DND-41 (cell line): ENCODE measurements around the gene ZC3H7A.

Experiments used
- ATAC-seq: fragments of 200-7000 bp; cut with Tn5 transposase; 3 replicates; pipeline ENCODE4 v1.9.1; 2021; ENCODE audit warnings: low read depth; ENCODE audit not compliant: insufficient read depth
- DNase-seq: peaks from one replicate; pipeline ENCODE4 v3.0.0-alpha.2; 2020
- H2AFZ ChIP-seq: 2 replicates; pipeline ENCODE4 v1.6.0; 2012; ENCODE audit warnings: low read depth, low read length
- H3K27ac ChIP-seq: 2 replicates; pipeline ENCODE4 v1.5.1; 2012; ENCODE audit warnings: low read length, inconsistent platforms
- H3K27me3 ChIP-seq: fragments of 200-600 bp; sonication (generic); 2 replicates; pipeline ENCODE4 v1.6.0; 2012; ENCODE audit warnings: low read length, mild to moderate bottlenecking, inconsistent platforms; ENCODE audit not compliant: insufficient read depth, poor library complexity
- H3K36me3 ChIP-seq: 2 replicates; pipeline ENCODE4 v1.5.1; 2012; ENCODE audit warnings: low read length, inconsistent platforms; ENCODE audit not compliant: insufficient read depth
- H3K4me1 ChIP-seq: 2 replicates; pipeline ENCODE4 v1.5.1; 2012; ENCODE audit warnings: mild to moderate bottlenecking, low read length; ENCODE audit not compliant: insufficient read depth
- H3K4me2 ChIP-seq: 2 replicates; pipeline ENCODE4 v1.6.0; 2012; ENCODE audit warnings: mild to moderate bottlenecking, moderate library complexity, low read length, inconsistent platforms; ENCODE audit not compliant: insufficient read depth
- H3K4me3 ChIP-seq, 2 experiments: fragments of 200-600 bp in 1 of 2; shearing (Covaris generic) in 1 of 2; 2 replicates each; pipeline ENCODE4 v1.5.1; 2012 to 2016; ENCODE audit warnings: inconsistent platforms in 2 of 2, low read length in 2 of 2, mild to moderate bottlenecking in 2 of 2, low read depth in 1 of 2, moderate library complexity in 1 of 2
- H3K79me2 ChIP-seq: 2 replicates; pipeline ENCODE4 v1.6.0; 2012; ENCODE audit warnings: low read length, inconsistent platforms; ENCODE audit not compliant: insufficient read depth
- H3K9ac ChIP-seq: 2 replicates; pipeline ENCODE4 v1.6.0; 2012; ENCODE audit warnings: low read depth, mild to moderate bottlenecking, inconsistent platforms, low read length, moderate library complexity
- H3K9me3 ChIP-seq: 2 replicates; pipeline ENCODE4 v1.5.1; 2012; ENCODE audit warnings: low read length, moderate library complexity, mild to moderate bottlenecking, inconsistent platforms; ENCODE audit not compliant: insufficient read depth, severe bottlenecking
- H4K20me1 ChIP-seq: 2 replicates; pipeline ENCODE4 v1.6.0; 2012; ENCODE audit warnings: low read length; ENCODE audit not compliant: insufficient read depth
- EZH2 ChIP-seq: IDR thresholded peaks from 3 replicates; pipeline ENCODE4 v1.6.1; 2012; ENCODE audit warnings: borderline replicate concordance, low read depth, mild to moderate bottlenecking, moderate library complexity, low read length, inconsistent platforms; ENCODE audit not compliant: severe bottlenecking
- TF ChIP-seq, protein P1 (sequence below): IDR thresholded peaks from 2 replicates; pipeline ENCODE4 v1.5.1; 2012; ENCODE audit warnings: borderline replicate concordance, low read length, moderate library complexity, mild to moderate bottlenecking; ENCODE audit not compliant: poor library complexity, severe bottlenecking; ENCODE audit errors: extremely low read depth

ZC3H7A gene

DNA sequence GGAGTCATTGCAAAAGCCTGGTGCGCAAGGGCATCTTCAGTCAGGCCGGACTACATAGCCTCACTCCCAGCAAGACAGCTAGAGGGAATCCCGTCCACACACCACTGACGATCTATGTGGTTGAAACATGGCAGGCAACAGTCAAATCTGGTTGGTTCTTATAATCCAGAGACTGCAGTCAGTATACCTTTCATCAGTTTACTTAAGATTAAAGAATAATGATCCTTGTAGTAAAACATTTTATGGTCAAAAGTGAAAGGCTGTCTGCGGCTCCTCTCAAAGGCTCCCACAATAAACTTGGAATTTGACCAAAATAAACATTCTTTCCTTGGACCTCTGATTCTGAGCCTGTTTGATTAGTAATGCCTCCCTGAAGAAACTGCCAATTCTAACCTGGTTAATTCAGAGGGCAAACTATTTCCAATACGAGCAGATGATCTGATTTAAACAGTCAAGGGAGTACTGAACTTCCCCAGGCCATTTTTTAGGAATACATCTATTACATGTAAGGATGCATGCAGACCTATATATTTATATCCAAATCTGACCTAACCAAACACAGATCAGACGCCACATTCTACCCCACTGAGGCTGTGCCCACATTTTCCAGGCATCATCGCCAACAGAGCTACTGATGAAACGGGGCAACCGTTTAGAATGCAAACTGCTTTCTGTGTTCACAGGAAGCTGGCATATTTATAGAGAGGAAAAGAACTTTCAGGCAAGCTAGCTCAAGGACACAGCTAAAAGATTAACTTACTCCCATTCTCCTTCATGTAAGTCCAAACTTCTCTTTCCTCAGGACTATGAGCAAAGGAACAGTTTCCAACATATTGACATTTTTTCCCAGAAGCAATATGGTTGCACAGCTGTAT is 39.1 kb downstream of the ZC3H7A start:
- Histone ChIP-seq H2AFZ (no peak overlapping the region), H3K27me3 (no peaks in the 10 kb centered on the region), H3K4me2 (no peak overlapping the region), H3K79me2 (no peaks in the 10 kb centered on the region), H3K36me3 (peaks cover 95% of the 10 kb centered on the region), H3K4me3 (no peak overlapping the region), H3K27ac (no peak overlapping the region), H3K9me3 (no peaks in the 10 kb centered on the region), H3K9ac (no peak overlapping the region), H3K4me1 (no peaks in the 10 kb centered on the region), H4K20me1 (no peaks in the 10 kb centered on the region)
- DNase-seq = no peak
- no peak for ATAC-seq
- no peak for TF ChIP-seq EZH2
- TF ChIP-seq, protein P1, sequence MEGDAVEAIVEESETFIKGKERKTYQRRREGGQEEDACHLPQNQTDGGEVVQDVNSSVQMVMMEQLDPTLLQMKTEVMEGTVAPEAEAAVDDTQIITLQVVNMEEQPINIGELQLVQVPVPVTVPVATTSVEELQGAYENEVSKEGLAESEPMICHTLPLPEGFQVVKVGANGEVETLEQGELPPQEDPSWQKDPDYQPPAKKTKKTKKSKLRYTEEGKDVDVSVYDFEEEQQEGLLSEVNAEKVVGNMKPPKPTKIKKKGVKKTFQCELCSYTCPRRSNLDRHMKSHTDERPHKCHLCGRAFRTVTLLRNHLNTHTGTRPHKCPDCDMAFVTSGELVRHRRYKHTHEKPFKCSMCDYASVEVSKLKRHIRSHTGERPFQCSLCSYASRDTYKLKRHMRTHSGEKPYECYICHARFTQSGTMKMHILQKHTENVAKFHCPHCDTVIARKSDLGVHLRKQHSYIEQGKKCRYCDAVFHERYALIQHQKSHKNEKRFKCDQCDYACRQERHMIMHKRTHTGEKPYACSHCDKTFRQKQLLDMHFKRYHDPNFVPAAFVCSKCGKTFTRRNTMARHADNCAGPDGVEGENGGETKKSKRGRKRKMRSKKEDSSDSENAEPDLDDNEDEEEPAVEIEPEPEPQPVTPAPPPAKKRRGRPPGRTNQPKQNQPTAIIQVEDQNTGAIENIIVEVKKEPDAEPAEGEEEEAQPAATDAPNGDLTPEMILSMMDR = no peak

DNA sequence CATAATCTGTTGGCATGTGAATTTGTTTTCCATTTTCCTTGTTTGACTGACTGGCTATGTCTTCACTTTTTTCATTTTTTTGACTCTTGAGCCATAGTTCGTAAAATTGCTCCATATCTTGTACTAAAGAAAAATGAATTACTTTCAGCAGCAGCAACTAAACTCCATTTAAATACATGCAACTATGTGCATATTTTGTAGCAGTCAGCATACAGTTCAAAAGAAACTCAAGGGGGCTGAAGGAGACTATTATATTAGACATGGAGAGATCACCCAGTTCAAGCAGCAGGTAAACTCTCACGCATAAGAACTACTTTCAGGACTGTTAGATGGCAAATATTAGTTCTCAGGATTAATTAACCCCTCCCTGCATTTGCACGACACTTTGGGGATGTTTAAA is 40.8 kb downstream of the ZC3H7A start:
- H3K27ac ChIP-seq = no peak overlapping the region
- no peak overlapping the region for H3K4me3 ChIP-seq
- no peaks in the 10 kb centered on the region for H3K27me3 ChIP-seq
- no peaks in the 10 kb centered on the region for H4K20me1 ChIP-seq
- H3K9me3 ChIP-seq = no peaks in the 10 kb centered on the region
- no peak for TF ChIP-seq EZH2
- TF ChIP-seq, protein P1 = no peak
- peaks cover 95% of the 10 kb centered on the region for H3K36me3 ChIP-seq
- no peak for ATAC-seq
- no peaks in the 10 kb centered on the region for H3K4me1 ChIP-seq
- H3K4me2 ChIP-seq = no peak overlapping the region
- no peaks in the 10 kb centered on the region for H3K79me2 ChIP-seq
- no peak for DNase-seq
- H2AFZ ChIP-seq = no peak overlapping the region
- H3K9ac ChIP-seq = no peak overlapping the region

DNA sequence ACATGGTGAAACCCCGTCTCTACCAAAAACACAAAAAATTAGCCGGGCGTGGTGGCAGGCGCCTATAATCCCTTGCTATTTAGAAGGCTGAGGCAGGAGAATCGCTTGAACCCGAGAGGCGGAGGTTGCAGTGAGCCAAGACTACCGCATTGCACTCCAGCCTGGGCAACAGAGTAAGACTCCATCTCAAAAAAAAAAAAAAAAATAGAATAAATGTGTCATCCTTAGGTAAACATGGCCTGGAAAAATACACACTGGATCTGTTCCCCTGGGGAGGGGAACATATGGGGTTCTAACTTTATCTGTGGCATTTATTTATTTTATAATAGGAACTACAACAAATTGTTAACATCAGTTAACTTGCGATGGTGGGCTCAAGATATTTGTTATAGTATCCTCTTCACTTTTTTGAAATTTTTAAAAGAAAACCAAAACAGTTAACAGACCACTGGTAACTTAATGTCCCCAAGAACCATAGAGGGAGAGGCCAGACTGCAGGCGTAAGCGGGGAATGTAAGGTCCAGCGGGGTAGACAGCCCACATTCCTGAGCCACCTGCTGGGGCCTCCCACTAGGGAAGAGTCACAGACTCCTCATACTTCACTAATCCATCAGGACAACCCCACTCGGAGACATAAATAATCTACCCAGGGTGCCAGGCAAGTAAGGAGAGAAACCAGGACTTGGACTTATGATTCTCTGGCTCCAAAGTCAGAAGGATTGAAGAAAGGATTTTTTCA is 41.9 kb downstream of the ZC3H7A start:
- Histone ChIP-seq H3K4me3 (no peak overlapping the region), H4K20me1 (no peaks in the 10 kb centered on the region), H3K36me3 (peaks cover 95% of the 10 kb centered on the region), H3K27ac (no peak overlapping the region), H3K4me1 (no peaks in the 10 kb centered on the region), H3K4me2 (no peak overlapping the region), H3K9ac (no peak overlapping the region), H3K27me3 (no peaks in the 10 kb centered on the region), H3K79me2 (no peaks in the 10 kb centered on the region), H2AFZ (no peak overlapping the region), H3K9me3 (no peaks in the 10 kb centered on the region)
- DNase-seq = no peak
- TF ChIP-seq, protein P1 = no peak
- TF ChIP-seq EZH2 = no peak
- no peak for ATAC-seq
